Daoy (cell line): ENCODE data around the gene MAN2C1. TPM values are rescaled to one million over a fixed set of nuclear protein-coding genes. Genes with fewer than 3 reads are reported as not detected.
A peak's percentile ranks its signal among the peaks of the same experiment; 100 is the strongest.
"Not testable (repeated sequence)": the region's sequence is repeated elsewhere in the genome, so short reads cannot be mapped to it uniquely, and the experiment has no call there.

Source experiments
- DNase-seq: peaks from one replicate; pipeline ENCODE4 v3.0.0-alpha.2; 2015; ENCODE audit warnings: low read depth
- total RNA-seq: library from RNA; depleted of rRNA; stranded (reverse); fragments of >200 nt; shearing (Covaris generic); gene quantifications from 2 replicates; pipeline ENCODE4 v1.2.3, GENCODE V29; 2014

MAN2C1 gene
- total RNA-seq, 1 experiment from 2014 or later, result 77.9 TPM

DNA sequence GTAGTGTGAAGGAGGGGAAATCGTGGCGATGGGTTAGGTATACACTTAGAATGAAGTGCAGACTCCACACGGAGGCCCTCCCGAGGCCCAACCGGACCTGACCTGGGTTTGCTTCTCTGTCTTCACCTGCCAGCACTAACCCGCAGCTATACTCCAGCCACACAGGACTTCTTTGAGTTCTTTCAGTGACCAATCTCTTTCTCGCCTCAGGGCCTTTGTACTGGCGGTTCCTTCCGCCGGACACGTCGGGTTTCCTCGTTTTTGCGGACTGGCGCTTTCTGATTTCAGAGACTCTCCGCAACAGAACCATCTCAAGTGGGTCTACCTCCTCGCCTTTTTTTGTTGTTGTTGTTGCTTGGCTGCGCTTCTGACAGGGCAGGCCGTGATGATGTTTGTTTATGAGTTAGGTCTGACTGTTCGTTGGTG is 21.6 kb downstream of the MAN2C1 start, which contains the start of gene NEIL1:
Gene NEIL1, plus strand, starts transcription at position 244 of the 426 bp plus-strand sequence. CDS start 1,867 bp downstream, outside the sequence.
- no peak for DNase-seq

DNA sequence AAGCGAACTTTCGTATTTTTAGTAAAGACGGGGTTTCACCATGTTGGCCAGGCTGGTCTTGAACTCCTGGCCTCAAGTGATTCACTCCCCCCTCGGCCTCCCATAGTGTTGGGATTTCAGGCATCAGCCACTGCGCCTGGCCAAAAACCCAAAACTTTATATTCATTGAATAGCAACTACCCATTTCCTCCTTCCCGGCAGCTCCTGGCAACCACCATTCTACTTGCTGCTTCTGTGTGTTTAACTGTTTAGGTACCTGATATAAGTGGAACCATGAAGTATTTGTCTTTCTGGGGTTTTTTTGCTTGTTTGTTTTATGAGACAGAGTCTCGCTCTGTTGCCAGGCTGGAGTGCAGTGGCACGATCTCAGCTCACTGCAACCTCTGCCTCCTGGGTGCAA is 24.5 kb downstream of the MAN2C1 start:
- not testable (repeated sequence) for DNase-seq

- DNase-seq, result no peak
Observed at GRCh38 chr15:75342221-75342620, 26.2 kb downstream of the MAN2C1 start.

GRCh38 chr15:75339531-75340240 is 28.7 kb downstream of the MAN2C1 start:
- no peak for DNase-seq

DNA sequence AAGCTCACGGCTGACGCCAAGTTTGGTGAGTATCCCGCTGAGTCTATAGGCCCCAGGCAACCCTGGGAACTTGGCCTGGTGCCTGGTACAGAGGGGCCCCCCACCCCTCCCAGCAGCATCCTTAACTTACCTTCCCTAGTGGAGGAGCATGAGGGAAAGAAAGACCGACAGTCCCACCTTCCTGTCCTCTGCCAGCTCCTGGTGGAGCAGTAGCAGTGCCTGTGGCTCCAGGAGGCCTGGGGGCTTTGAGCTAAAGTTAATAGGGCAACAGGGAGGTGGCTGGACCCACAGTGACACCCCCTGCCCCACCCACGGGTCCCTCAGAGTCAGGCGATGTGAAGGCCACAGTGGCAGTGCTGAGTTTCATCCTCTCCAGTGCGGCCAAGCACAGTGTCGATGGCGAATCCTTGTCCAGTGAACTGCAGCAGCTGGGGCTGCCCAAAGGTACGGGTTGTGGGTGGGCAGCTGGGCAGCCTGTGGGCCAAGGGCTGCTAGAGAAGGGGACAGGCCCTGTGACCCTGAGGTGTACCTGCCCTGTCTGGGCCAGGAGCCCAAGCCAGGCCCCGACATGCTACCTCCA is 29.7 kb downstream of the MAN2C1 start:
- no peak for DNase-seq

GRCh38 chr15:75335705-75336355 is 32.6 kb downstream of the MAN2C1 start, which contains the start of gene COMMD4:
Gene COMMD4, plus strand, starts transcription at chr15:75336063. Its CDS starts 27 bp downstream, at chr15:75336090.
- peak; percentile 97 for DNase-seq

- DNase-seq, result no peak
Observed at GRCh38 chr15:75335313-75335704, 33.1 kb downstream of the MAN2C1 start.

DNA sequence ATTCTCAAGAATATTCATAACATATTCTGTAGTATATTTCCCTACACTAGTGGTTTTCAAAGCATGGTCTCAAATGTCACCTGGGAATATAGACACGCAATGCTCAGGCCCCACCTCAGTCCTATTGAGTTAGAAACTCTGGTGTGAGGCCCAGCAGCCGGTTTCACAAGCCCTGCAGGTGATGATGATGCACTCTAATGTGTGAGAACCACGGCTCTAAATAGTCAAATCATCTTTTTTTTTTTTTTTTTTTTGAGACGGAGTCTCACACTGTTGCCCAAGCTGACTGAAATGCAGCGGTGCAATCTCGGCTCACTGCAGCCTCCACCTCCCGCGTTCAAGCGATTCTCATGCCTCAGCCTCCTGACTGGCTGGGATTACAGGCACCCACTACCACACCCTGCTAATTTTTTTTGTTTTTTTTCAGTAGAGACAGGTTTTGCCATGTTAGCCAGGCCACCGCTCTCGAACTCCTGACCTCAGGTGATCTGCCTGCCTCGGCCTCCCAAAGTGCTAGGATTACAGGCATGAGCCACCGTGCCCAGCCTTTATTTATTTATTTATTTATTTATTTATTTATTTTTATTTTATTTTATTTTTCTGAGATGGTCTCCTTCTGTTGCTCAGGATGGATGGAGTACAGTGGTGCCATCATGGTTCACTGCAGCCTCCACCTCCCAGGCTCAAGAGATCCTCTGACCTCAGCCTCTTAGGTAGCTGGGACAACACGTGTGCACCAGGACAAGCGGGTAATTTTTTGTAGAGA is 34.6 kb downstream of the MAN2C1 start:
- not testable (repeated sequence) for DNase-seq

DNA sequence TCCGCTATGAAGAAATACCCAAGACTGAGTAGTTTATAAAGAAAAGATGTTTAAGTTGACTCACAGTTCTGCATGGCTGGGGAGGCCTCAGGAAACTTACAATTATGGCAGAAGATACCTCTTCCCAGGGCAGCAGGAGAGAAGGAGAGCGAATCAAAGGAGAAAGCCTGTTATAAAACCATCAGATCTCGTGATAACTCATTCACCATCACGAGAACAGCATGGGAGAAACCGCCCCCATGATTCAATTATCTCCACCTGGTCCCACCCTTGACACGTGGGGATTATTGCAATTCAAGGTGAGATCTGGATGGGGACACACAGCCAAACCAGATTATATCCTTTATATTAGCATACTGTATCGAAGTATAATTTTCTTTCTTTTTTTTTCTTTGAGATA is 36.3 kb downstream of the MAN2C1 start:
- DNase-seq, result not testable (repeated sequence)

DNA sequence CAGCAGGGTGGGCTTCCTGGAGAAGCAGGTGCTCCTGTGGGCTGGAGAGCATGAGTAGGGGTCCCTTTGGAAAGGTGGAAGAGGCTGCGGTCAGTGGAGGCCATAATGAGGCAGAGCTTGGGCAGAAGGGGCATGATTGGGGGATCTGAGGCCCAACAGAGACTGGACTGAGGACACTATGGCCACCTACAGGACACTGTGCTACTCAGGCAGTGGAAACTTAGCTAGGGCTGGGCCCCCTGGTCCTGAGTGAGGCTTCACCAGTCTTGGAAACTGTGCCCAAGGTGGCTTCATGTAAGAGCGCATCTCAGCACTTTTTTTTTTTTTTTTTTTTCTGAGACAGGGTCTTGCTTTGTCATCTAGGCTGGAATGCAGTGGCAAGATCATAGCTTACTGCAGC is 38.8 kb downstream of the MAN2C1 start:
- DNase-seq, result no peak

- DNase-seq, result no peak
Observed at GRCh38 chr15:75328493-75329314, 39.7 kb downstream of the MAN2C1 start.

DNA sequence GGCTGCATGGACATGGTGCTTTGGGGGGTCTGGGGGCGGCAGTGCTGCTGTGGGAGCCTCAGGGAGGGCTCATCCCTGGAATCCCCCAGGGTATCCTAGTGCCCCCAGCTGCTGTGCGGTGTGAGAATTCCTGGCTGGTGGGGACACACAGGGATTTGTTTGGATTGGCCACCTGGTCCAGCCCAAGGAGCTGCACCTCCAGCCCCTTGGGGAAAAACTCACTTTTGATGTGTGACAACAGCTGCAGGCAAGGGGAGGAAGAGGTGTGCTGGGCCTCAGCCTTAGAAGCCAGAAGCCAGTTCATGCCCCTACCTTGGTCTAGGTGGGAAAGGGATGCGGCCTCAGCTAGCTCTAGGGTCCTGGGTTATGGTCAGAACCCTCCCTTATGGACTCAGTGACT is 40.9 kb downstream of the MAN2C1 start:
- no peak for DNase-seq

DNA sequence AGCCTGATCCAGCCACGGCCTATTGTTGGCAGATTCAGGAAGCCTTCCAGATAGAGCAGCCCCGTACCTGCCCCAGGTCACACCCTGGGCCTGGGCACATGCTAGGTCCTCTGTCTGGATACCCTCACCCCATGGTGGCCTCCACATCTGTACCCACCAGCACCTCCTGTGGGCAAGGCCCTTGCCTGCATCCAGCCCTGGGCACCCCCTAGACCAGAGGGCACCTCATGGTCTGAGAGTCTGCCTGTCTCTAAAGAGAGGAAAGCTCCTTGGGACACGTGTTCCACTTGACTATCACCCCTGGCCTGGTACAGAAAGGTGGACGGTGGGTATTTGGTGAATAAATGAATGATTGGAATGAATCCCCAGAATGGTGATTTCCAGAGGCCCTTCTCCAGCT is 41.4 kb downstream of the MAN2C1 start:
- no peak for DNase-seq

- DNase-seq, result no peak
Observed at GRCh38 chr15:75325922-75326321, 42.5 kb downstream of the MAN2C1 start.

DNA sequence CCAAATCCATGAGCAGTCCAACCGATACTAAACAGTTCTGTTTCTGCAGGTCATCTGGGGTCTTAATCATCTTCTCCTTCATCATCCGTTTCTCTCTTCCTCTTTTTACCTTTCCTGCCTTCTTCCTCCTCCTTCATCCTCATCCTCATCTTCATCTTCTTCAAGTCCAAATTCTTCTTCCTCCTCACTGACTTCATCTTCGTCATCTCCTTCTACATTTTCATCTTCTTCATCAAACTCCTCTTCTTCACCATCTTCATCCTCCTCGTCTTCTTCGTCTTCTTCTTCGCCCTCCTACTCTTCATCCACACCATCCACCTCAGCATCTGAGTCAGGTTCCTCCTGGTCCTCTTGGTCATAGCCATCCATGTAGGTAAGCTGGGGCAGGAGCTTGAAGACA is 46.7 kb downstream of the MAN2C1 start:
- DNase-seq, result no peak

GRCh38 chr15:75319231-75319897 is 49.0 kb downstream of the MAN2C1 start:
- not testable (repeated sequence) for DNase-seq

DNA sequence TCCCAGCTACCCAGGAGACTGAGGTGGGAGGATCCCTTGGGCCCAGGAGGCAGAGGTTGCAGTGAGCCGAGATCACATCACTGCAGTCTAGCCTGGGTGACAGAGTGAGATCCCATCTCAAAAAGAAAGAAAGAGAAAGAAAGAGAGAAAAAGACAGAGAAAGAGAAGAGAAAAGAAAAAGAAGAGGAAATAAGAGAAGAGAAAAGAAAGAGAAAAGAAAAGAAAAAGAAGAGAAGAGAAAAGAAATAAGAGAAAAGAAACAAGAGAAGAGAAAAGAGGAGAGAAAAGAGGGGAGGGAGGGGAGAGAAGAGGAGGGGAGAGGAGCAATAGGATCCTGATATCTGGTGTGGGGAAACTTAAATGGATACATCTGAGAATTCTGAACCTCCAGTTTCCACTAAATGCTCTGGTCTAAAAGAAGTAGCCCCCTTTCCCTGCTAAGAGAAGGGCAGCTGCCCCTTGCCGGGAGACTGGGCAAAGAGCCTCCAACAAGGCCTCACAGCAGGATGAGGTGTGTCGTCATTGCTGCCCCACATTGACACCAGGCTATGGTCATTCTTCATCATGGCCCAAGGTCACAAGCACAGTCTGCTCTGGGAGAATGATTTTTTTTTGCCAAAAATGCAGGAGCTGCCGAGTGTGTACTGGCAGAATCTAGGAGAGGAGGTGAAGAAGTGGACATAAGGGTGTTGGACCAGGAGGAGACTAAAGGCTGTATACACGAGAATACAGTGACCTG is 53.7 kb downstream of the MAN2C1 start:
- DNase-seq, result no peak

DNA sequence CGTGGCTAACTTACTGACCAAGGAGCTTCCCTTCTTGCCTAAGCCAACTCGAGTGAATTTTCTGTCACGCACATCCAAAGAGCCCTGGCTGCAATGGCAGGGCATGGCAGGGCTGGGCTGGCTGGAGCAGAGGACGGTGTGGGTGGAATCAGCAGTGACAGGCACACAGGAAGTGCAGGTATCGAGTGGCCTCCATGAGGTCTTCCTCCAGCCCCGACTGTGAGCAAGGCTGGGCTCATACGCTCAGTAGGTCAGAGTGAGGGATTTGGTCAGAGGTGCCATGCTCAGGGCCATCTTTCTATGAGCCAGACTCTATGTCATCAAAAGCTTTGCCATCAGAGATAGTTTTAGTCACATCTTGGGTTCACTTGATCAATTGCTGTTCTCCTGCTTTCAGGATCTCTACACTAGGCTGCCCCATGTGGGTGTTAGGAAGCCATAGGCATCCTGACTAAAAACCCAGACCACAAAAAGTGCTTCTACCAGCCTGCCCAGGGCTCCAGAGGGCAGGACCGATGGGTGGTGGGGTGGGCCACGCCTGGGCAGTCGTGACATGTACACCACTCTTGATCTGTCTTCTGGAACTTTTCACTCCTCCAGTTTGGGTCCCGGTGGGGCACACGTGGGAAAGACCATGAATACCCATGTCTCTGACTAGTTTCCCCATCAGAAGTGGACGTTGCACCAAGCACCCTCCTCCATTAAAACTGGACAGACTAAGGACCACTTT is 55.1 kb downstream of the MAN2C1 start:
- DNase-seq, result no peak

GRCh38 chr15:75312548-75312947 is 55.9 kb downstream of the MAN2C1 start:
- peak; percentile 43 for DNase-seq
